HG03095 (cell line): ENCODE data around the gene SIM1.

Experiments
- ATAC-seq: cut with Tn5 transposase; IDR thresholded peaks from one replicate; pipeline ENCODE4 v1.9.1; 2021; ENCODE audit warnings: moderate library complexity; ENCODE audit not compliant: unreplicated experiment

Gene SIM1

GRCh38 chr6:100427452-100427851, 37.3 kb downstream of the SIM1 start:
- ATAC-seq: no peak

GRCh38 chr6:100426744-100427338, 37.9 kb downstream of the SIM1 start:
- no peak for ATAC-seq

- ATAC-seq: no peak
Observed at GRCh38 chr6:100426241-100426640, 38.5 kb downstream of the SIM1 start.

GRCh38 chr6:100420711-100421110, 44.0 kb downstream of the SIM1 start:
- ATAC-seq: no peak

GRCh38 chr6:100417036-100417435, 47.7 kb downstream of the SIM1 start:
- ATAC-seq: no peak

- no peak for ATAC-seq
Observed at GRCh38 chr6:100415768-100416167, 49.0 kb downstream of the SIM1 start.

GRCh38 chr6:100412872-100413271, 51.8 kb downstream of the SIM1 start:
- no peak for ATAC-seq

GRCh38 chr6:100404051-100404450, 60.7 kb downstream of the SIM1 start:
- ATAC-seq: no peak

- ATAC-seq: no peak
Observed at GRCh38 chr6:100393493-100393892, 71.2 kb downstream of the SIM1 start.

- ATAC-seq: no peak
Observed at GRCh38 chr6:100392423-100392822, 72.3 kb downstream of the SIM1 start.

- ATAC-seq: no peak
Observed at GRCh38 chr6:100388868-100389519, 75.7 kb downstream of the SIM1 start.

- no peak for ATAC-seq
Observed at GRCh38 chr6:100382767-100383195, 81.9 kb downstream of the SIM1 start.

GRCh38 chr6:100382031-100382430, 82.7 kb downstream of the SIM1 start:
- ATAC-seq: no peak

GRCh38 chr6:100381111-100381510, 83.6 kb downstream of the SIM1 start:
- no peak for ATAC-seq

GRCh38 chr6:100379386-100379785, 85.3 kb downstream of the SIM1 start:
- no peak for ATAC-seq

GRCh38 chr6:100378576-100378975, 86.1 kb downstream of the SIM1 start:
- no peak for ATAC-seq

- no peak for ATAC-seq
Observed at GRCh38 chr6:100376103-100376502, 88.6 kb downstream of the SIM1 start.

GRCh38 chr6:100372326-100373091, 92.2 kb downstream of the SIM1 start:
- no peak for ATAC-seq

- ATAC-seq: no peak
Observed at GRCh38 chr6:100371591-100371990, 93.1 kb downstream of the SIM1 start.

GRCh38 chr6:100370265-100370664, 94.5 kb downstream of the SIM1 start:
- ATAC-seq: no peak

GRCh38 chr6:100366419-100366818, 98.3 kb downstream of the SIM1 start:
- ATAC-seq: no peak

GRCh38 chr6:100363651-100364050, 101.1 kb downstream of the SIM1 start:
- no peak for ATAC-seq
